Ovary (tissue), 9 donors: Measurements from ENCODE around the gene MAP3K19. TPM values are rescaled to one million over a fixed set of nuclear protein-coding genes. Genes with fewer than 3 reads are reported as not detected.

Experiments
- DNase-seq, 5 donors: peaks; one replicate each; pipeline ENCODE4 v3.0.0-alpha.2; 2019 to 2020
- H3K27ac ChIP-seq, 2 donors: fragments of 200-600 bp; one replicate each; pipeline versions ENCODE4 v1.5.1 to v1.8.0; 2019 to 2022
- H3K27me3 ChIP-seq: fragments of 200-600 bp; one replicate; pipeline ENCODE4 v1.8.0; 2022
- H3K36me3 ChIP-seq: fragments of 200-600 bp; sonication (generic); one replicate; pipeline ENCODE4 v1.5.1; 2019
- H3K4me1 ChIP-seq: one replicate; pipeline ENCODE4 v1.8.1; 2013; ENCODE audit warnings: mild to moderate bottlenecking, moderate library complexity; ENCODE audit not compliant: insufficient read depth
- H3K4me3 ChIP-seq: fragments of 200-600 bp; sonication (generic); one replicate; pipeline ENCODE4 v1.5.1; 2017
- H3K9me3 ChIP-seq, 2 donors: fragments of 200-600 bp in 1 of 2; sonication (generic) in 1 of 2; one replicate each; pipeline versions ENCODE4 v1.5.1 to v1.8.1; 2013 to 2019; ENCODE audit warnings: mild to moderate bottlenecking in 1 of 2, moderate library complexity in 1 of 2
- EP300 ChIP-seq: sonication (generic); formaldehyde crosslinking; IDR thresholded peaks from one replicate; pipeline ENCODE4 v1.6.1; 2017; ENCODE audit warnings: antibody characterized with exemption
- POLR2A ChIP-seq: fragments of 450-650 bp; IDR thresholded peaks from one replicate; pipeline ENCODE4 v1.6.1; 2017; ENCODE audit warnings: antibody characterized with exemption, mild to moderate bottlenecking, moderate library complexity
- WGBS, 3 donors: extraction: QIAGEN DNeasy Blood & Tissue Kit in 1 of 3; methylation state at CpG; one replicate each; pipeline versions ENCODE4 v1.1.5 to v1.1.7; 2013 to 2017; 5-methylcytosine and 5-hydroxymethylcytosine counted together
- intact Hi-C, 4 donors: fragments of 100-400 bp; cut with DNase I; formaldehyde crosslinking; loops; one replicate each; pipeline versions ENCODE4 v1.11.0 to v1.15.1; 2022 to 2023
- polyA plus RNA-seq, 2 donors: library from polyadenylated mRNA; stranded (reverse); fragments of 200-250 nt in 1 of 2; fragments of 350-450 nt in 1 of 2; fragmentation: Illumina TruSeq in 1 of 2; extraction: RNeasy Lipid Tissue Mini Kit (QIAGEN cat#74804) in 1 of 2; gene quantifications; one replicate each; pipeline ENCODE4 v1.2.3, GENCODE V29; 2013 to 2014
- total RNA-seq, 7 donors: library from RNA; depleted of rRNA in 2 of 7; stranded (reverse); fragments of >200 nt in 2 of 7; fragmentation: NEBNext Ultra II Directional in 3 of 7; extraction: Animal tissue kit (Norgen Biotek cat#: 25700) in 3 of 7; gene quantifications; one replicate each; pipeline versions ENCODE4 v1.1.0 to v1.2.4, GENCODE V29; 2016 to 2023
- TF ChIP-seq, protein P1 (sequence below), 3 donors: fragments of 450-650 bp in 2 of 3; fragments of 200-600 bp in 1 of 3; IDR thresholded peaks; one replicate each; pipeline versions ENCODE4 v1.5.1 to v1.8.0; 2016 to 2022; ENCODE audit warnings: antibody characterized with exemption in 3 of 3, mild to moderate bottlenecking in 1 of 3
- donor health status: DM: no; HTN: no; CAD: no; lungs with moderate emphysema.
- donor health status: DM: no; HTN: no; CAD: no.
- donor health status: Bipolar disorder and iron deficiency.
- donor health status: DM: yes; HTN: yes; CAD: no.
- donor health status: DM: no; HTN: no; CAD: no.
- donor health status: DM: yes; HTN: yes; CAD: no.

Gene MAP3K19
- total and polyA plus RNA-seq, 9 donors, result 0.02 to 23.2 (median 0.93) TPM; not detected in 3

DNA sequence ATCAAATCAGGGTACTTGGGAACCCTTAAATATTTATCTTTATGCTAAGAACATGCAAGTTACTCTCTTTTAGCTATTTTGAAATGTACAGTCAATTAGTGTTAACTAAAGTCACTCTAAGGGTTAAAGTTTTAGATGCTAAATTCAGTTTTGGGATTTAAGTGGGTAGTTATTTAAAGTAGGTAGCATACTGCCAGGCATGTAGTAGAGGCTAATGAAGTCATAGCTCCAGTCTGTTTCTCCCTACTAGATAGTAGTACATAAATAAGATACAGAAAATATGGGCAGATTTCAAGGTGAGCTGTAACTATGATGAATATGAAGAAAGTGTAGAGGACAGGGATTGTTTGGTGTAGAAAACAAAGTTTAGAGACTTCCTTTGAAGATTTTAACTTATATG is 12.3 kb upstream of the MAP3K19 start:
- Histone ChIP-seq H3K27me3 (no peaks in the 10 kb centered on the region), H3K4me3 (no peak overlapping the region), H3K36me3 (no peaks in the 10 kb centered on the region), H3K4me1 (no peaks in the 10 kb centered on the region), H3K27ac (no peak overlapping the region), H3K9me3 (no peaks in the 10 kb centered on the region)
- TF ChIP-seq EP300 (no peak), POLR2A (no peak)
- TF ChIP-seq, protein P1, sequence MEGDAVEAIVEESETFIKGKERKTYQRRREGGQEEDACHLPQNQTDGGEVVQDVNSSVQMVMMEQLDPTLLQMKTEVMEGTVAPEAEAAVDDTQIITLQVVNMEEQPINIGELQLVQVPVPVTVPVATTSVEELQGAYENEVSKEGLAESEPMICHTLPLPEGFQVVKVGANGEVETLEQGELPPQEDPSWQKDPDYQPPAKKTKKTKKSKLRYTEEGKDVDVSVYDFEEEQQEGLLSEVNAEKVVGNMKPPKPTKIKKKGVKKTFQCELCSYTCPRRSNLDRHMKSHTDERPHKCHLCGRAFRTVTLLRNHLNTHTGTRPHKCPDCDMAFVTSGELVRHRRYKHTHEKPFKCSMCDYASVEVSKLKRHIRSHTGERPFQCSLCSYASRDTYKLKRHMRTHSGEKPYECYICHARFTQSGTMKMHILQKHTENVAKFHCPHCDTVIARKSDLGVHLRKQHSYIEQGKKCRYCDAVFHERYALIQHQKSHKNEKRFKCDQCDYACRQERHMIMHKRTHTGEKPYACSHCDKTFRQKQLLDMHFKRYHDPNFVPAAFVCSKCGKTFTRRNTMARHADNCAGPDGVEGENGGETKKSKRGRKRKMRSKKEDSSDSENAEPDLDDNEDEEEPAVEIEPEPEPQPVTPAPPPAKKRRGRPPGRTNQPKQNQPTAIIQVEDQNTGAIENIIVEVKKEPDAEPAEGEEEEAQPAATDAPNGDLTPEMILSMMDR (IDR thresholded peaks at IDR 0.05), result no peak
- DNase-seq, result no peak
- intact Hi-C loops, result loop anchor here in 1 of 4 donors (5.0 kb wide), 1 partner anchor 1578 kb away; no protein-coding TSS in a partner anchor

DNA sequence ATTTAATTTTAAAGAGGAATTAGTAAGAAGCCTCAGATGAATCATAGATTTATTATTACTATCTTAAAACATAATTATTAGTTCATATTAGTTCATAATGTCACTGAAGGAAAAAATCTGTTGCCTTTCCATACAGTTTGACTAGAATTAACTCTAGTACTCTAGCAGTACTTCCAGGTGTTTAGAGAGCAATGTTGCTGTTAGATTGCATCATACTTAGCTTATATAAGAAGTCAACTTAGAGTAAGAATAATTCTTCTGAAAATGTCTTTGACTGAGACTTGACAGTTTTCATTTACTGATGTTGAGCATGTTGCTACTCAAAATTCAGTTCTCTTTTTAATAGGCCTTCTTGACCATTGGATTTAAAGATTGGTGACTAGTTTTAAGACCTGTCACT is 9.5 kb upstream of the MAP3K19 start:
- Histone ChIP-seq H3K27me3 (no peaks in the 10 kb centered on the region), H3K4me3 (no peak overlapping the region), H3K36me3 (no peaks in the 10 kb centered on the region), H3K9me3 (no peaks in the 10 kb centered on the region), H3K4me1 (no peaks in the 10 kb centered on the region), H3K27ac (no peak overlapping the region)
- TF ChIP-seq, protein P1 (IDR thresholded peaks at IDR 0.05), result no peak
- no peak for TF ChIP-seq EP300
- no peak for TF ChIP-seq POLR2A
- intact Hi-C loops, result loop anchor here in 1 of 4 donors (5.0 kb wide), 1 partner anchor 1581 kb away; no protein-coding TSS in a partner anchor
- DNase-seq, result no peak

DNA sequence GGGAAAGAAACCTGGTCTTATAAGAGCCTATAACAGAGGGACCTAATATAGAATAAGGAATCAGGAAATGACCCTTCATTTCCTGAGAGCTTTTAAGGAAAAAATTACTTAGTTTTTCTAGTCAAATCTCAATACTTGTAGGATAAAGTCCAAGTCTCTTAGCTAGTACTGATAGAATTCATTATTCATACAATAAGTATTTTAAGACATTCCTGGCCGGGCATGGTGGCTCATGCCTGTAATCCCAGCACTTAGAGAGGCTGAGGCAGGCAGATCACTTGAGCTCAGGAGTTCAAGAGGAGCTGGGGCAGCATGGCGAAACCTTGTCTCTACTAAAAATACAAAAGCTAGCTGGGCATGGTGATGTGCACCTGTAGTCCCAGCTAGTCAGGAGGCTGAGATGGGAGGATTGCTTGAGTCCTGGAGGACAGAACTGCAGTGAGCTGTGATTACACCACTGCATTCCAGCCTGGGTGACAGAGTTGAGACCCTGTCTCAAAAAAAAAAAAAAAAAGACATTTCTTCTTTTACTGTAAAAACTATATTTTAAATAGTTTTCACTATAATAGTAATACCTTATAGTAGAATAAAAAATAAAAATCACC is 8.0 kb upstream of the MAP3K19 start:
- Histone ChIP-seq H3K4me1 (peaks cover 2% of the 10 kb centered on the region), H3K36me3 (no peaks in the 10 kb centered on the region), H3K27ac (no peak overlapping the region), H3K27me3 (no peaks in the 10 kb centered on the region), H3K4me3 (no peak overlapping the region), H3K9me3 (no peaks in the 10 kb centered on the region)
- intact Hi-C loops, result loop anchor here in 1 of 4 donors (5.0 kb wide), 1 partner anchor 1582 kb away; no protein-coding TSS in a partner anchor
- 46 to 65% (median 56%) methylated on average over 2 of the region's 2 CpGs for WGBS, 3 donors
- TF ChIP-seq, protein P1 (IDR thresholded peaks at IDR 0.05), result no peak
- no peak for TF ChIP-seq POLR2A
- no peak for TF ChIP-seq EP300
- no peak for DNase-seq

DNA sequence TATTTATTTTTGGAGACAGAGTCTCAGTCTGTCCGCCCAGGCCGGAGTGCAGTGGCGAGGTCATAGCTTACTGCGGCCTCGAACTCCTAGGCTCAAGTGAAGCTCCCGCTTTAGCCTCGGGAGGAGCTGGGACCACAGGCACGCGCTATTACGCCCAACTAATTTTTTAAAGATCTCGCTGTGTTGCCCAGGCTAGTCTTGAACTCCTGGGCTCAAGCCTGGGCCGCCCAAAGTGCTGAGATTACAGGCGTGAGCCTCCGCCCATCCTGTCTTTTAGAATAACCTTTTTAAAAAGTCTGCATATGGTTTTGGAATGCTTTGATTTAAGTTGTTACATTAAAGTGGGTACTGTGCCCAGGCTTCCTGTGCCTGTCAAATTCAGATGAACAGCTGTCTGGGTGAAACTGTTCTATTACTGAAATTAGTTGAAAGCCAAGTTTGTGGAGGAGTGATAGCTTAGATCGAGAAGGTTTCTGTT is 5.8 kb upstream of the MAP3K19 start:
- intact Hi-C loops, result no loop called here
- H3K4me3 ChIP-seq, result peak overlapping the region; percentile 66
- DNase-seq, result no peak
- 3 to 6% (median 6%) methylated on average over 15 of the region's 15 CpGs for WGBS, 3 donors
- TF ChIP-seq POLR2A (no peak), EP300 (no peak)
- TF ChIP-seq, protein P1 (IDR thresholded peaks at IDR 0.05), result no peak
- no peaks in the 10 kb centered on the region for H3K9me3 ChIP-seq
- peaks cover 2% of the 10 kb centered on the region for H3K4me1 ChIP-seq
- no peaks in the 10 kb centered on the region for H3K27me3 ChIP-seq
- peak overlapping the region; percentile 81 to 92 for H3K27ac ChIP-seq
- no peaks in the 10 kb centered on the region for H3K36me3 ChIP-seq
